AG08395 (cell line): ENCODE data around the gene TAF5L.
A peak's percentile ranks its signal among the peaks of the same experiment; 100 is the strongest.
"Not testable (repeated sequence)": the region's sequence is repeated elsewhere in the genome, so short reads cannot be mapped to it uniquely, and the experiment has no call there.

ENCODE experiments used
- DNase-seq: peaks from one replicate; pipeline ENCODE4 v3.0.0; 2012; ENCODE audit warnings: mixed read lengths, low spot score

The TAF5L gene

DNA sequence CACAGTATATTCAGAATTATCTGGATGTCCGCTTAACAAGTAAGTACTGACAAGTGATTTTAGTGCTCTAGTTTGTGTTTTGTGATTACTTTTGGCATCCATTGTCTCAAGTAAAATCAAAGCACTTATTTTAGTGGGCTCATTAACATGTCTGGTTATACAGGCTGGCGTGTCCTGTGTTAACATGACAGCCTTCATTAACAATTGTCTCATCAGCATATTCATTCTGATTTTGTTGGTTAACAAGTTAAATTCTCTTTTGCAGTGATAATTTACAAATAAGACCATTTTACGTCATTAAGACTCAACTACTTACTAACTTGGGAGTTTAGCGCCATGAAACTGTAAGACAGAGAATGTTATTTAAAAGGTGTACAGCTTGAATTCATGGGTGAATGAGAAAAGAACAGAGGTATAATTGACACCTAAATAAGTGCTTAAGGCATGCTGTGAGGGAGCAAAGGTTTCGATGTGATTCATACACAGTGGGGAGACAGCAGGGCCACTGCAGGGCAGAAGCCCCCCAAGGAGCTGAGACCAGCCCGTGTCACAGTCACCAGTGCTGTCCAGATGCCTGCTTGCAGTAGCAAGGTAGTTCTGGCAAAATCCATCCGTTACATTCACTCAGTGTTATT, 22.4 kb downstream of the TAF5L start:
- no peak for DNase-seq

- DNase-seq, result no peak
Observed at GRCh38 chr1:229600229-229600628, 25.7 kb downstream of the TAF5L start.

DNA sequence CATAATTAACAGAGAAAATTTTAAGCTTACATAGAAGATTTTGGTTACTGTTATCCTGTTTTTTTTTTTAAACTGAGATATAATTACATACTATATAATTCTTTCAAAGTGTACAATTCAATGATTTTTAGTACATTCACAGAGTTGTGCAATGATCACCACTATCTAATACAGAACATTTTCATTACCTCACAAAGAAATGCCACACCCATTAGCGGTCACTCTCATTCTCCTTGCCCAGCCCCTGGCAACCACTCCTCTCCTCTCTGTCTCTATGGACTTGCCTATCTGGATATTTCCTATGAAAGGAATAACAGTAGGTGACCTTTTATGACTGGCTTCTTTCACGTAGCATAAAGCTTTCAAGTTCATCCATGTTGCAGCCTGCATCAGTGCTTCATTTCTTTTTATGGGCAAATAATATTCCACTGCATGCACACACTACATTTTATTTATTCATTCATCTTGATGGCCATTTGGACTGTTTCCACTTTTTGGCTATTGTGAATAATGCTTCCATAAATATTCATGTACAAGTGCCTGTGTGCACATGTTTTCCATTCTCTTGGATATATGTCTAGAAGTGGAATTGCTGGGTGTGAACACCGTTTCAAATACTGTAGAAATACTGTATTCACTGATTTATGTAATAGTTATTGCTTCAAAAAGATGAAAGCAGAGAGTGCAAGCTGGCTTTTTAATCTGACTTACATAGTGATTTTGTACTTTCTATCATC, 26.5 kb downstream of the TAF5L start:
- DNase-seq, result no peak

DNA sequence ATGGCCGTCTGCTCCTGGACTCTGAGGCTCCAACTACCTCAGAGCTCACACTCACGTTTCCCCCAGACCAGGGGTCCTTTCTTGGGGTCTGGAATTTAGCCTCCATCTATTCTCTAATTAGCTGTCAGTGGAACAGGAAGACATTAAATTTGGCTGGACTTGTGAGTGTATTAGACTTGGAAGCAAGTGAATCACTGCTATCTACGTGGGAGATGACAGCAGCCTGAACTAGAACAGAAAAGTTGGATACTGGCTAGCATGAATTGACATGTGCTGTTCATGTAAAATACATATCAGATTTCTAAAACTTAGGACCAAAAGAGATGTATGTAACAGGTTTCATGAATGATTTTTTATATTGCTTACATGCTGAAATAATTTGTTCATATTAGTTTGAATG, 28.0 kb downstream of the TAF5L start:
- DNase-seq, result peak; percentile 34

DNA sequence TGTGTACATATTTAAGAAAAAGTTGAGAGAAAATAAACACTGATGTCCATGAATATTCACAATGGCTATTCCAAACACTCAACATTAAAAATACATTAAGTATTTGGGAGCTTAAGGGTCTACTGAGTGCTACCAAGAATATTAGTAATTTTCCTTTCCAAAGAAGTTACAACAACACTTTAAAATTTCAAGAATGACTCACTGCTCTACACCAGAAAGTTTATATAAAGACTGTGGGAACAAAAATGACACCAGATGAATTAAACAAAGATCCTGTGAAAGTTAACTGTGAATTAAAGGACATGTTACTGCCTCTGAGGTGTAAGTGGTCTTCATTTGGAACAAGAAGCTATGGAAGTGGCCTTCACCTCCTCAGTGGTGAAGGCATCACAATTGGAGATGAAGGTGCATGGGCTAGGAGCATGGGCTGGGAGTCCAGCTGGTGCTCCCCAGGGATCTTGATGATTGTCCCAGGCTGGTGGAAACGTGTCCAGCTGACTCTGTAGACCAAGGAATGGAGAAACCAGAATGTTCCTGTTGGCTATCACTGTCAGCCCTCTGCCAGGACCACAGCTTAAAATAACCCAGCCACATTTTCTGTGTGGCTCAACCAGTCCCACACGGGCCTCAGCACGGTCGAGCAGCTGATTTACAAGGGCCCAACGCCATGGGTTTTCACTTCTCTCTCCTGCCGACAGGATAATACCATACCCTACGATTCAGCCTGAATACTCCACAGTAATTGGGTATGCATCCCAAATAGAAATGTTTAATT, 28.8 kb downstream of the TAF5L start:
- DNase-seq, result peak; percentile 83

GRCh38 chr1:229595876-229596275, 30.0 kb downstream of the TAF5L start:
- DNase-seq, result not testable (repeated sequence)

GRCh38 chr1:229594227-229595008, 31.5 kb downstream of the TAF5L start:
- DNase-seq, result no peak

DNA sequence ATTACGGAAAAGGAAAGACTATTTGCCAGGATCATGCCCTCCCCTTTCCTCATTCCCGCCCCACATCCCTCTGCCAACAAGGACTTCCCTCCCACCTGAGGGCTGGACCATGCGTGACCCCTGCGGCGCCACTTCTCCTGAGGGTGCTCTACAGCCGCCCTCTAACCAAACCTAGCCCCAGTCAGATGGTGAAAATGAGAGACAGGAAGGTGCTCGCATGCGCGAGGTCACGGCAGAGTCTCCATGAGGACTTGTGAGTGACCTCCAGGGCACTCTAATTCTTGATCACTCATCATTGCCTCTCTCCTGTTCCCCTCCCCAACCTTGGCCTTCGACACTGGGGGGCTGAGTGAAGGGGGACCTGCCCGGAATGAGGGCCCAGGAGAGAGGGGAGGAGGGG, 32.1 kb downstream of the TAF5L start:
- DNase-seq, result no peak

DNA sequence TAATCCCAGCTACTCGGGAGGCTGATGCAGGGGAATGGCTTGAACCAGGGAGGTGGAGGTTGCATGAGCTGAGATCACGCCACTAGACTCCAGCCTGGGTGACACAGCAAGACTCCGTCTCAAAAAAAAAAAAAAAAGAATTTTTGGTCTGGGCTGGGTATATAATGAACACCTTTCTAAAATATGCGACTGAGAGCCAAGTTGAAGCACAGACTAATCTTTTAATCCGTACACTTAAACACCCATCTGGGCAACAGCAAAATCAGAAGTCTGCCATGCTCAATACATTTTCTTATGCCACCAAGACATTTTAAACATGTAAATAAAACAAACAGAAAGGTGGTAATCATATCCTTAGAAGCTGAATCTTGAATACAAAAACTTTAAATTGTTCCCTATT, 35.8 kb downstream of the TAF5L start:
- no peak for DNase-seq

DNA sequence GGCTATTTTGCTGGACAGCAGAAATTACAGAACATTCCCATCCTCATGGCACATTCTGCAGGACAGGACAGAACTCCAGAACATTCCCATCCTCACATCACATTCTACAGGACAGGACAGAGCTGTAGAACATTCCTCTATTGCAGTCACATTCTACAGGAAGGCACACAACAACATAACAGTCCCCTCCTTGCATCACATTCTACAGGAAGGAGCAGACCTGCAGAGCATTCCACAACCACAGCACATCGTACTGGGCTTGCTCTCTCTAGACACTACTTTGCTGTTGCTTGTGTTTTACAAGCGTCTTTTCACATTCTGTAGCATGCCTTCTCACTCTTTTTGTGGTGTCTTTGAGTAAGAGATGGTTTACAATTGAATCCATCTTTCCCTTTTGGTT, 40.6 kb downstream of the TAF5L start:
- DNase-seq, result no peak

DNA sequence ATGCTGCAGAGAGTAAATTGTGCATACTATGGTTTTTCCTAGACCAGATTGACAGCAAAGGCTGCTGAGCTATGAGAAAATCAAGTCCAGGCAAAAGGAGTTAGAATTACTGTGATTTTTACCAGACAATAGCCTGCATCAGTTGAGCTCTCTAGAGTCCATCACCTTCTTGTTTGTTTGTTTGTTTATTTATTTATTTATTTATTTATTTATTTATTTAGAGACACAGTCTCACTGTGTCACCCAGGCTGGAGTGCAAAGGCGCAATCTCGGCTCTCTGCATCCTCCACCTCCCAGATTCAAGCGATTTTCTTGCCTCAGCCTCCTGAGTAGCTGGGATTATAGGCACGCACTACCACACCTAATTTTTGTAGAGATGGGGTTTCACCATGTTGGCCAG, 43.2 kb downstream of the TAF5L start:
- no peak for DNase-seq

DNA sequence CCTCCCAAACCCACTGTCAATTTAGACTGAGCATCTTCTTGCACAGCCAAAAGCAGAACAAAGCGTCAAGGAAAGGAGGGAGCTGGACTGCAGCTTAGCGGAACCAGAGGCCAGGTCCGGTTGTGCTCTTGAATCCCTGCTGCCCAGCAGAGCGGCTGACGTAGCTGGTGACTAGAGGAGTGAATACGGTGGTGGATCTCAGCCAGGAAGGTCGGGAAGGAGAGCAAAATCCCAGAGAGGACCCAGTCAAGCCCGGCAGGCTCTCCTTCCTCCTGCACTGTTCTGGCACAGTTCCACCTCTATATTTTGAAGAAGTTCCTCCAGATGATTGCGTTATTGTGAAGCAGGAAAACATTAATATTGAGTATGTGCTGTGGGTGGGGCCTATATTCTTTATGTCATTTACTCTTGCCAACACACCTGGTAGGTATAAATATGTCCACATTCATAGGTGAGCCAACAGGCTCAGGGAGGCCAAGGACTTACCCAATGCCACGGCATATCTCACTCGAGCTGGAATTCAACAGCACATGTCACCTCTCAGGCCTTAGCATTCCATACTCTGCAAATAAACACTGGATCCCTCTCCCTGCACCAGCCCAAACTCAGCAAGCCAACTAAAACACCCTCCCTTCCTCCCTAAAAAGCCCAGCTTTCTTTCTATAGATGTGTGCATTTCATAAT, 43.8 kb downstream of the TAF5L start:
- no peak for DNase-seq

- no peak for DNase-seq
Observed at GRCh38 chr1:229581485-229581884, 44.4 kb downstream of the TAF5L start.

DNA sequence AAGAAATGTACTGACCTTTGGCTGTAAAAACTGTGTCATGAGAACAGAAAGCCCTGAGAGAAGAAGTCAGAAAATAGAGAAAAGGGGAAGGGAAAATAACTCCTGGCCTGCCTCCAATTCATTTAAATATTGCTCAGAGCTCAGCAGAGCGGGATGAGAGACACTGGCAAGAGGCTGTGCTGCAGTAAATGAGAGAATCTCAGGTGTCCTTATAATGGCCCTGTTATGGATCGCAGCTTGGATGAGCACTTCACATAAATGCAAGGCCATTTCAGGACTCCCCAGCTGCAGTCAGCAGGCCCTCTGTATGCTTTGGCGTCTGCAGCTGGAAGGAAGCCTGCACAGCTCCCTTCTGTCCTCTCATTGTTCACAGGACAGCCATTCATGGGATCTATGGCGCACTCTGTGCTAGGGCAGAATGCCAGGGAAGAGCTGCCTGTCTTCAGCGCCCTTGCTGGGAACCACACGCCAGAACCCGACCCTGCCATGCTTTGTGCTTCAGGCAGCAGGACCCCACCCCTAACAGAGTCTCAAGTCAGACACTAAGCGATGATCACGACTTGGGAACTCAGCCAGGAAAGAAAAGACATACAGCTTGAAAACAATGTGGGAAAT, 46.8 kb downstream of the TAF5L start:
- DNase-seq, result peak; percentile 35

DNA sequence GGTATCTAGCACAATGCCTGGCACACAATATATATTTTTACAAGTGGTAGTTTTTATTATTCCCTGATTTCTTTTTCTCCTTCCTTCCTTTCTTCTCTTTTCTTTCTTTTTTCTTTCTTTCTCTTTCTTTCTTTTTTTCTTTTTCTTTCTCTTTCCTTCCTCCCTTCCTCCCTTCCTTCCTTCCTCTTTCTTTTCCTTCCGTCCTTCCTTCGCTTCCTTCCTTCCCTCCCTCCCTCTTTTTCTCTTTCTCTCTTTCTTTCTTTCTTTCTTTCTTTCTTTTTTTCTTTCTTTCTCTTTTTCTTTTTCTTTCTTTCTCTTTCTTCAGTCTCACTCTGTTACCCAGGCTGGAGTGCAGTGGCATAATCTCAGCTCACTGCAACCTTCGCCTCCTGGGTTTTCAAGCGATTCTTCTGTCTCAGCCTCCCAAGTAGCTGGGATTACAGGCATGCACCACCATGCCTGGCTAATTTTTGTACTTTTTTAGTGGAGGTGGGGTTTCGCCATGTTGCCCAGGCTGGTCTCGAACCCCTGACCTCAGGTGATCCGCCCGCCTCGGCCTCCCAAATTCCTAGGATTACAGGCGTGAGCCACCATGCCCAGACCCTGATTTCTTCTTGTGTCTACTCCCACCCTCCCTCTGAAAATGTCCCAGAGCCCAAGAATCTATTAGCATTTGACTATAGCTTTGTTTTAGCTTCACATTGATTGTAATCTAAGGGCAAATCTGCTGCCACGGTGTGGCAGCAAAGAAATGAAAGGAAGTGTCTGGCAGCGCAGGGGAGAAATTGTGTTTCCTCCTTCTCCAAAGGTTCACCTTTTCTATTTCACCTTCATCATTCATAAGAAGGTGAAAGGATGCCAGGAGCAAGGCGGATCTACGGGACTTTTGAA, 47.5 kb downstream of the TAF5L start:
- no peak for DNase-seq

DNA sequence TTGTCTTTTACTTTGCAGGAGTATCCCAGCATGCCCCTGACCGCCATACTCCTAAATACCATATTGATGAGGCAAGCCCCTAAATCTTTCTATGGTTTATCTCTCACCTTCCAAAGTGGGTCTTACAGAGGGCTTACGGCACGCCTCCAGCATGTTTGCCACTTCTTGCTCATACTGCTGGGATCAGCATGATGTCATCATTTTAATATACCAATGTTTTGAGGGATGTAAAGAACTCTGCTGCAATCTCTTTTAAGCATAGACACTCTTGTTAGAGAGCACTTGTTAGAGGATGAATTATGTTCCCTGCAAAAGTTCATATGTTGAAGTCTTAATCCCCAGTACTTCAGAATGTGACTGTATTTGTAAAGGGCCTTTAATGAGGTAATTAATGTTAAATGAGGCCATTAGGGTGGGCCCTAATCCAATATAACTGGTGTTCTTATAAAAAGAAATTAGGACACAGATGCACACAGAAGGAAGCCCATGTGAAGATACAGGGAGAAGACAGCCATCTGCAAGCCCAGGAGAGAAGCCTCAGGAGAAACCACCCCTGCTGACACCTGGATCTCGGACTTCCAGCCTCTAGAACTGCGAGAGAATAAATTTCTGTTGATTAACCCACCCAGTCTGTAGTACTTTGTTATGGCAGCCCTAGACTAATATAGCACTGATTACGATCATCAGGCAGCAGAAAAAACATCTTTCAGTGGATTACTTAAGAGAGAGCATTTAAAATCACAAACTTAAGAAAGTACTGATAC, 51.1 kb downstream of the TAF5L start:
- no peak for DNase-seq

DNA sequence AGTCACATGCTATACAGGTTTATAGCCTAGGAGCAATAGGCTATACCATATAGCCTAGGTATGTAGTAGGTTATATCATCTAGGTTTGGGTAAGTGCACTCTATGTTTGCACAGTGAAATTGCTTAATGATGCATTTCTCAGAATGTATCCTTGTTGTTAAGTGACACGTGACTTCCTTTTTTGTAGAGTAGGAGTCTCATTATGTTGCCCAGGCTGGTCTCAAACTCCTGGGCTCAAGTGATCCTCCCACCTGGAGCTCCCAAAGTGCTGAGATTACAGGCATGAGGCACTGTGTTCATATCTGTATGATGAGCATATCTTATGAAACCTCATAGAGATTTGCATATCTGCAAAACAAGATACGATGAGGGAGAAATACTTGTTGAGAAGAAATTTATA, 53.6 kb downstream of the TAF5L start:
- DNase-seq, result no peak

- DNase-seq, result no peak
Observed at GRCh38 chr1:229570891-229571516, 54.9 kb downstream of the TAF5L start.

GRCh38 chr1:229570305-229570704, 55.6 kb downstream of the TAF5L start:
- DNase-seq, result no peak
